H9 (cell line): ENCODE data around the gene NEBL. TPM values are rescaled to one million over a fixed set of nuclear protein-coding genes. Genes with fewer than 3 reads are reported as not detected.
A peak's percentile ranks its signal among the peaks of the same experiment; 100 is the strongest.

Experiments
- DNase-seq: peaks from one replicate; pipeline ENCODE4 v3.0.0-alpha.2; 2017
- H2AFZ ChIP-seq: one replicate; pipeline ENCODE4 v1.6.1; 2013; ENCODE audit warnings: mild to moderate bottlenecking, low read length, control low read depth, moderate library complexity
- H2AK5ac ChIP-seq: 2 replicates; pipeline ENCODE4 v1.6.1; 2013; ENCODE audit warnings: low read length, control low read depth, mixed read lengths; ENCODE audit not compliant: insufficient read length
- H2BK120ac ChIP-seq: one replicate; pipeline ENCODE4 v1.6.1; 2013; ENCODE audit warnings: low read depth, mild to moderate bottlenecking, low read length, control low read depth, inconsistent platforms; ENCODE audit not compliant: poor library complexity, severe bottlenecking
- H2BK12ac ChIP-seq: 2 replicates; pipeline ENCODE4 v1.6.1; 2013; ENCODE audit warnings: low read length, control low read depth, mixed read lengths, low read depth; ENCODE audit not compliant: insufficient read length
- H2BK15ac ChIP-seq: 2 replicates; pipeline ENCODE4 v1.6.1; 2013; ENCODE audit warnings: low read depth, low read length, control low read depth
- H2BK20ac ChIP-seq: one replicate; pipeline ENCODE4 v1.6.1; 2013; ENCODE audit warnings: low read depth, mild to moderate bottlenecking, low read length, control low read depth, inconsistent platforms; ENCODE audit not compliant: poor library complexity, severe bottlenecking
- H2BK5ac ChIP-seq: 2 replicates; pipeline ENCODE4 v1.6.1; 2013; ENCODE audit warnings: low read length, control low read depth, mixed read lengths; ENCODE audit not compliant: insufficient read length
- H3K14ac ChIP-seq: 2 replicates; pipeline ENCODE4 v1.6.1; 2013; ENCODE audit warnings: low read length, control low read depth; ENCODE audit not compliant: insufficient read depth
- H3K18ac ChIP-seq: 2 replicates; pipeline ENCODE4 v1.6.1; 2013; ENCODE audit warnings: low read depth, mild to moderate bottlenecking, mixed read lengths, low read length, control low read depth; ENCODE audit not compliant: insufficient read length
- H3K23ac ChIP-seq: 2 replicates; pipeline ENCODE4 v1.6.1; 2013; ENCODE audit warnings: low read length, control low read depth, mixed read lengths, low read depth; ENCODE audit not compliant: insufficient read length
- H3K23me2 ChIP-seq: 2 replicates; pipeline ENCODE4 v1.6.1; 2013; ENCODE audit warnings: low read depth, mild to moderate bottlenecking, mixed read lengths, low read length, control low read depth; ENCODE audit not compliant: insufficient read length, poor library complexity, severe bottlenecking
- H3K27ac ChIP-seq: 2 replicates; pipeline ENCODE4 v1.5.1; 2013; ENCODE audit warnings: low read length, control low read depth, mixed read lengths, low read depth; ENCODE audit not compliant: insufficient read length
- H3K27me3 ChIP-seq: 2 replicates; pipeline ENCODE4 v1.6.1; 2013; ENCODE audit warnings: low read length, control low read depth, inconsistent platforms; ENCODE audit not compliant: insufficient read depth
- H3K4ac ChIP-seq: 2 replicates; pipeline ENCODE4 v1.6.1; 2013; ENCODE audit warnings: low read depth, mild to moderate bottlenecking, control low read depth, inconsistent platforms, low read length, moderate library complexity
- H3K4me1 ChIP-seq: 2 replicates; pipeline ENCODE4 v1.6.1; 2013; ENCODE audit warnings: low read length, control low read depth, inconsistent platforms; ENCODE audit not compliant: insufficient read depth
- H3K4me2 ChIP-seq: 2 replicates; pipeline ENCODE4 v1.6.1; 2013; ENCODE audit warnings: low read length, control low read depth, mixed read lengths; ENCODE audit not compliant: insufficient read length, insufficient read depth
- H3K56ac ChIP-seq: 2 replicates; pipeline ENCODE4 v1.6.1; 2013; ENCODE audit warnings: low read depth, mild to moderate bottlenecking, mixed read lengths, low read length, control low read depth; ENCODE audit not compliant: insufficient read length
- H3K79me1 ChIP-seq: 2 replicates; pipeline ENCODE4 v1.6.1; 2013; ENCODE audit warnings: low read depth, mild to moderate bottlenecking, moderate library complexity, low read length, control low read depth, inconsistent platforms; ENCODE audit not compliant: insufficient read depth, poor library complexity, severe bottlenecking
- H3K79me2 ChIP-seq: 2 replicates; pipeline ENCODE4 v1.6.1; 2013; ENCODE audit warnings: low read length, control low read depth, inconsistent platforms; ENCODE audit not compliant: insufficient read depth
- H3K9ac ChIP-seq: 2 replicates; pipeline ENCODE4 v1.6.1; 2013; ENCODE audit warnings: low read length, control low read depth, mixed read lengths; ENCODE audit not compliant: insufficient read length; ENCODE audit errors: extremely low read depth
- H3K9me3 ChIP-seq: one replicate; pipeline ENCODE4 v1.6.1; 2013; ENCODE audit warnings: low read depth, low read length, inconsistent platforms; ENCODE audit not compliant: control insufficient read depth
- H3T11ph ChIP-seq: one replicate; pipeline ENCODE4 v1.6.1; 2013; ENCODE audit warnings: mild to moderate bottlenecking, low read length, control low read depth, inconsistent platforms
- H4K20me1 ChIP-seq: one replicate; pipeline ENCODE4 v1.6.1; 2013; ENCODE audit not compliant: control insufficient read depth, insufficient read length, insufficient read depth
- H4K5ac ChIP-seq: 2 replicates; pipeline ENCODE4 v1.6.1; 2013; ENCODE audit warnings: low read depth, mild to moderate bottlenecking, mixed read lengths, low read length, control low read depth; ENCODE audit not compliant: insufficient read length
- H4K8ac ChIP-seq: replicated peaks from 2 replicates; pipeline ENCODE4 v1.6.1; 2013; ENCODE audit warnings: low read length, control low read depth, mixed read lengths, low read depth; ENCODE audit not compliant: insufficient read length
- H4K91ac ChIP-seq: 2 replicates; pipeline ENCODE4 v1.6.1; 2013; ENCODE audit warnings: low read depth, mild to moderate bottlenecking, moderate library complexity, mixed read lengths, low read length, control low read depth; ENCODE audit not compliant: insufficient read length
- H3K27ac Mint-ChIP-seq, 3 experiments: 2 replicates in 2 of 3; 3 replicates in 1 of 3; pipeline ENCODE4 v1.8.0; 2020 to 2021; ENCODE audit warnings: mixed read lengths in 3 of 3, mild to moderate bottlenecking in 1 of 3, moderate library complexity in 1 of 3
- H3K27me3 Mint-ChIP-seq: 2 replicates; pipeline ENCODE4 v1.8.0; 2021; ENCODE audit warnings: low read depth, mild to moderate bottlenecking, moderate library complexity, mixed read lengths
- H3K36me3 Mint-ChIP-seq, 3 experiments: 2 replicates in 2 of 3; 3 replicates in 1 of 3; pipeline ENCODE4 v1.8.0; 2020 to 2021; ENCODE audit warnings: low read depth in 3 of 3, mixed read lengths in 3 of 3; ENCODE audit not compliant: insufficient read depth in 1 of 3
- H3K4me1 Mint-ChIP-seq, 2 experiments: 2 replicates each; pipeline ENCODE4 v1.8.0; 2020; ENCODE audit warnings: mixed read lengths in 2 of 2
- H3K4me3 Mint-ChIP-seq, 2 experiments: 2 replicates in 1 of 2; 3 replicates in 1 of 2; pipeline ENCODE4 v1.8.0; 2020 to 2021; ENCODE audit warnings: mild to moderate bottlenecking in 2 of 2, mixed read lengths in 2 of 2, moderate library complexity in 1 of 2
- H3K9me3 Mint-ChIP-seq, 2 experiments: 2 replicates in 1 of 2; 3 replicates in 1 of 2; pipeline ENCODE4 v1.8.0; 2020; ENCODE audit warnings: mild to moderate bottlenecking in 2 of 2, mixed read lengths in 2 of 2, moderate library complexity in 1 of 2
- CTCF ChIP-seq: fragments of 200-600 bp; sonication (generic); conservative IDR thresholded peaks from 3 replicates; pipeline ENCODE4 v1.8.0; 2021; ENCODE audit warnings: antibody characterized with exemption, mild to moderate bottlenecking
- WGBS: extraction: QIAGEN DNeasy Blood & Tissue Kit; methylation state at CpG from one replicate; pipeline ENCODE4 v1.1.7; 2013; ENCODE audit warnings: missing lambda C conversion rate, low lambda C conversion rate, mixed read lengths; ENCODE audit not compliant: insufficient read length; ENCODE audit errors: extremely low coverage; 5-methylcytosine and 5-hydroxymethylcytosine counted together
- total RNA-seq: library from RNA; stranded (reverse); gene quantifications from 2 replicates; pipeline ENCODE4 v1.2.1, GENCODE V29; 2021

The NEBL gene
- total RNA-seq, 1 experiment from 2014 or later = 20.9 TPM

- WGBS = no CpG with 5 or more reads among the region's 3 CpGs
- no peak overlapping the region for H2BK15ac ChIP-seq
- H2BK120ac ChIP-seq = no peak overlapping the region
- H3K14ac ChIP-seq = no peak overlapping the region
- H3K4me2 ChIP-seq = no peak overlapping the region
- H4K8ac ChIP-seq = no peak overlapping the region
- no peaks in the 10 kb centered on the region for H4K20me1 ChIP-seq
- H3K56ac ChIP-seq = no peak overlapping the region
- peak overlapping the region in 1 of 3 experiments; percentile 68; a peak in 1 of 7 replicates for H3K27ac Mint-ChIP-seq
- no peak overlapping the region for H3K4me3 Mint-ChIP-seq
- no peaks in the 10 kb centered on the region; a peak in 1 of 7 replicates for H3K36me3 Mint-ChIP-seq
- H2AFZ ChIP-seq = no peak overlapping the region
- no peak overlapping the region for H3T11ph ChIP-seq
- no peak overlapping the region for H4K5ac ChIP-seq
- no peak overlapping the region for H3K27ac ChIP-seq
- no peaks in the 10 kb centered on the region; the same call in 1 of the 2 replicates for H3K4me1 ChIP-seq
- H3K27me3 Mint-ChIP-seq = no peaks in the 10 kb centered on the region
- no peak for TF ChIP-seq CTCF
- H3K9ac ChIP-seq = no peak overlapping the region
- H3K9me3 ChIP-seq = no peaks in the 10 kb centered on the region
- H3K79me1 ChIP-seq = no peaks in the 10 kb centered on the region
- peaks cover 13 to 16% of the 10 kb centered on the region in 2 experiments for H3K4me1 Mint-ChIP-seq
- no peaks in the 10 kb centered on the region for H3K27me3 ChIP-seq
- no peaks in the 10 kb centered on the region for H3K79me2 ChIP-seq
- H3K23me2 ChIP-seq = no peaks in the 10 kb centered on the region
- no peak overlapping the region for H4K91ac ChIP-seq
- H2BK5ac ChIP-seq = no peak overlapping the region
- no peak overlapping the region for H2BK12ac ChIP-seq
- H2AK5ac ChIP-seq = no peak overlapping the region
- no peak overlapping the region for H2BK20ac ChIP-seq
- H3K4ac ChIP-seq = no peak overlapping the region
- no peak overlapping the region for H3K23ac ChIP-seq
- no peaks in the 10 kb centered on the region for H3K9me3 Mint-ChIP-seq
- H3K18ac ChIP-seq = no peak overlapping the region
- no peak for DNase-seq
These were observed 26.3 kb downstream of the NEBL start for GRCh38 chr10:20870834-20871233.
